ENCODE measurements around the gene IRX6. TPM values are rescaled to one million over a fixed set of nuclear protein-coding genes. Genes with fewer than 3 reads are reported as not detected.

The IRX6 gene
- total and polyA plus RNA-seq, 4 experiments from 2014 or later, result not detected

GRCh38 chr16:55367866-55368603, 44.0 kb downstream of the IRX6 start:
- no peaks in the 10 kb centered on the region for H3K36me3 ChIP-seq (ENCODE audit: insufficient read depth, low read length)
- ChIA-PET CTCF (ENCODE audit: partially characterized antibody) (no interaction called here), POLR2A (ENCODE audit: partially characterized antibody) (no interaction called here)
- H3K4me3 Mint-ChIP-seq, result no peak overlapping the region
- intact Hi-C loops (cut with micrococcal nuclease), result no loop called here
- no peak overlapping the region for H3K27ac ChIP-seq (ENCODE audit: low read depth, low read length)
- no peak overlapping the region for H3K27ac Mint-ChIP-seq
- DNase-seq, result no peak
- H3K4me3 ChIP-seq (ENCODE audit: low read length in 2 of 2), result no peak overlapping the region
- peaks cover 23 to 25% of the 10 kb centered on the region in 2 donors for H3K27me3 Mint-ChIP-seq
- no peaks in the 10 kb centered on the region for H3K9me3 ChIP-seq (ENCODE audit: control insufficient read depth in 1 of 2, low read length in 2 of 2)
- peaks cover 5% of the 10 kb centered on the region for H3K27me3 ChIP-seq (ENCODE audit: insufficient read depth, low read length)
- H3K9me3 Mint-ChIP-seq, result no peaks in the 10 kb centered on the region
- H3K36me3 Mint-ChIP-seq, result no peaks in the 10 kb centered on the region
- H3K4me1 ChIP-seq (ENCODE audit: insufficient read depth, low read length), result no peaks in the 10 kb centered on the region
- H3K4me1 Mint-ChIP-seq, result peaks cover 0 to 3% (median under 1%) of the 10 kb centered on the region in 4 donors

- POLR2A ChIA-PET (ENCODE audit: partially characterized antibody), result no interaction called here
Measured at GRCh38 chr16:55369151-55369550, 45.1 kb downstream of the IRX6 start.

GRCh38 chr16:55370762-55371482, 46.9 kb downstream of the IRX6 start:
- peaks cover 0 to 3% (median under 1%) of the 10 kb centered on the region in 4 donors for H3K4me1 Mint-ChIP-seq
- CTCF ChIA-PET (ENCODE audit: partially characterized antibody), result no interaction called here
- H3K36me3 Mint-ChIP-seq, result no peaks in the 10 kb centered on the region
- Histone ChIP-seq H3K4me1 (ENCODE audit: insufficient read depth, low read length) (no peaks in the 10 kb centered on the region), H3K27me3 (ENCODE audit: insufficient read depth, low read length) (peaks cover 5% of the 10 kb centered on the region), H3K9me3 (ENCODE audit: control insufficient read depth in 1 of 2, low read length in 2 of 2) (no peaks in the 10 kb centered on the region), H3K36me3 (ENCODE audit: insufficient read depth, low read length) (no peaks in the 10 kb centered on the region), H3K4me3 (ENCODE audit: low read length in 2 of 2) (no peak overlapping the region), H3K27ac (ENCODE audit: low read depth, low read length) (no peak overlapping the region)
- no peak overlapping the region for H3K27ac Mint-ChIP-seq
- intact Hi-C loops (cut with micrococcal nuclease), result no loop called here
- POLR2A ChIA-PET (ENCODE audit: partially characterized antibody), result no interaction called here
- H3K4me3 Mint-ChIP-seq, result no peak overlapping the region
- peak in 1 of 5 donors; percentile 0 for DNase-seq
- no peaks in the 10 kb centered on the region for H3K9me3 Mint-ChIP-seq
- peaks cover 25% of the 10 kb centered on the region in 2 donors for H3K27me3 Mint-ChIP-seq

More at GRCh38 chr16:55369151-55369550, 45.1 kb downstream of the IRX6 start:
- no peak overlapping the region for H3K4me3 ChIP-seq (ENCODE audit: low read length in 2 of 2)
- peaks cover 0 to 3% (median under 1%) of the 10 kb centered on the region in 4 donors for H3K4me1 Mint-ChIP-seq
- H3K27ac ChIP-seq (ENCODE audit: low read depth, low read length), result no peak overlapping the region
- CTCF ChIA-PET (ENCODE audit: partially characterized antibody), result no interaction called here
- H3K36me3 ChIP-seq (ENCODE audit: insufficient read depth, low read length), result no peaks in the 10 kb centered on the region
- H3K4me1 ChIP-seq (ENCODE audit: insufficient read depth, low read length), result no peaks in the 10 kb centered on the region
- H3K27me3 ChIP-seq (ENCODE audit: insufficient read depth, low read length), result peaks cover 5% of the 10 kb centered on the region
- DNase-seq, result no peak
- no peak overlapping the region for H3K4me3 Mint-ChIP-seq
- no peaks in the 10 kb centered on the region for H3K9me3 ChIP-seq (ENCODE audit: control insufficient read depth in 1 of 2, low read length in 2 of 2)
- H3K27me3 Mint-ChIP-seq, result peaks cover 25% of the 10 kb centered on the region in 2 donors
- H3K9me3 Mint-ChIP-seq, result no peaks in the 10 kb centered on the region
- H3K36me3 Mint-ChIP-seq, result no peaks in the 10 kb centered on the region
- intact Hi-C loops (cut with micrococcal nuclease), result no loop called here
- H3K27ac Mint-ChIP-seq, result no peak overlapping the region

- no peak overlapping the region for H3K27ac Mint-ChIP-seq
- POLR2A ChIA-PET (ENCODE audit: partially characterized antibody), result no interaction called here
- no peaks in the 10 kb centered on the region for H3K4me1 ChIP-seq (ENCODE audit: insufficient read depth, low read length)
- H3K4me1 Mint-ChIP-seq, result peaks cover 0 to 3% (median under 1%) of the 10 kb centered on the region in 4 donors
- intact Hi-C loops (cut with micrococcal nuclease), result no loop called here
- no peaks in the 10 kb centered on the region for H3K9me3 ChIP-seq (ENCODE audit: control insufficient read depth in 1 of 2, low read length in 2 of 2)
- H3K36me3 ChIP-seq (ENCODE audit: insufficient read depth, low read length), result no peaks in the 10 kb centered on the region
- peaks cover 5% of the 10 kb centered on the region for H3K27me3 ChIP-seq (ENCODE audit: insufficient read depth, low read length)
- no peaks in the 10 kb centered on the region for H3K36me3 Mint-ChIP-seq
- H3K4me3 Mint-ChIP-seq, result no peak overlapping the region
- peaks cover 24 to 25% of the 10 kb centered on the region in 2 donors for H3K27me3 Mint-ChIP-seq
- H3K27ac ChIP-seq (ENCODE audit: low read depth, low read length), result no peak overlapping the region
- no peak overlapping the region for H3K4me3 ChIP-seq (ENCODE audit: low read length in 2 of 2)
- H3K9me3 Mint-ChIP-seq, result no peaks in the 10 kb centered on the region
- no peak for DNase-seq
- CTCF ChIA-PET (ENCODE audit: partially characterized antibody), result interaction anchor here (1.3 kb wide), 1 partner anchor 1823 kb away, joined by 4 read pairs; no protein-coding TSS in a partner anchor
Measured at GRCh38 chr16:55372792-55373488, 48.9 kb downstream of the IRX6 start.

- no peaks in the 10 kb centered on the region for H3K36me3 ChIP-seq (ENCODE audit: insufficient read depth, low read length)
- CTCF ChIA-PET (ENCODE audit: partially characterized antibody), result no interaction called here
- no peaks in the 10 kb centered on the region for H3K4me1 ChIP-seq (ENCODE audit: insufficient read depth, low read length)
- POLR2A ChIA-PET (ENCODE audit: partially characterized antibody), result no interaction called here
- Mint-ChIP-seq H3K9me3 (no peaks in the 10 kb centered on the region), H3K27ac (no peak overlapping the region), H3K4me3 (no peak overlapping the region), H3K27me3 (peaks cover 23 to 24% of the 10 kb centered on the region in 2 donors), H3K36me3 (no peaks in the 10 kb centered on the region), H3K4me1 (peaks cover 0 to 3% (median under 1%) of the 10 kb centered on the region in 4 donors)
- no peak overlapping the region for H3K27ac ChIP-seq (ENCODE audit: low read depth, low read length)
- intact Hi-C loops (cut with micrococcal nuclease), result no loop called here
- no peaks in the 10 kb centered on the region for H3K9me3 ChIP-seq (ENCODE audit: control insufficient read depth in 1 of 2, low read length in 2 of 2)
- DNase-seq, result no peak
- H3K4me3 ChIP-seq (ENCODE audit: low read length in 2 of 2), result no peak overlapping the region
- peaks cover 5% of the 10 kb centered on the region for H3K27me3 ChIP-seq (ENCODE audit: insufficient read depth, low read length)
Measured at GRCh38 chr16:55373489-55373832, 49.5 kb downstream of the IRX6 start.

GRCh38 chr16:55376045-55376444, 52.0 kb downstream of the IRX6 start:
- Histone ChIP-seq H3K27me3 (ENCODE audit: insufficient read depth, low read length) (no peaks in the 10 kb centered on the region), H3K4me3 (ENCODE audit: low read length in 2 of 2) (no peak overlapping the region), H3K9me3 (ENCODE audit: control insufficient read depth in 1 of 2, low read length in 2 of 2) (no peaks in the 10 kb centered on the region), H3K4me1 (ENCODE audit: insufficient read depth, low read length) (no peaks in the 10 kb centered on the region), H3K27ac (ENCODE audit: low read depth, low read length) (no peak overlapping the region), H3K36me3 (ENCODE audit: insufficient read depth, low read length) (no peaks in the 10 kb centered on the region)
- intact Hi-C loops (cut with micrococcal nuclease), result no loop called here
- peaks cover 0 to 1% (median 0%) of the 10 kb centered on the region in 8 donors for H3K9me3 Mint-ChIP-seq
- POLR2A ChIA-PET (ENCODE audit: partially characterized antibody), result no interaction called here
- DNase-seq, result no peak
- no peak overlapping the region for H3K4me3 Mint-ChIP-seq
- CTCF ChIA-PET (ENCODE audit: partially characterized antibody), result interaction anchor here (0.7 kb wide), 1 partner anchor 15 kb away, joined by 3 read pairs; no protein-coding TSS in a partner anchor
- H3K4me1 Mint-ChIP-seq, result no peaks in the 10 kb centered on the region
- H3K36me3 Mint-ChIP-seq, result no peaks in the 10 kb centered on the region
- H3K27ac Mint-ChIP-seq, result no peak overlapping the region
- H3K27me3 Mint-ChIP-seq, result peaks cover 11 to 14% of the 10 kb centered on the region in 2 donors

GRCh38 chr16:55376567-55377167, 52.7 kb downstream of the IRX6 start:
- Mint-ChIP-seq H3K27ac (no peak overlapping the region), H3K36me3 (no peaks in the 10 kb centered on the region), H3K4me1 (no peaks in the 10 kb centered on the region), H3K27me3 (peaks cover 8 to 11% of the 10 kb centered on the region in 2 donors), H3K9me3 (peaks cover 0 to 1% (median 0%) of the 10 kb centered on the region in 8 donors), H3K4me3 (no peak overlapping the region)
- Histone ChIP-seq H3K9me3 (ENCODE audit: control insufficient read depth in 1 of 2, low read length in 2 of 2) (no peaks in the 10 kb centered on the region), H3K27me3 (ENCODE audit: insufficient read depth, low read length) (no peaks in the 10 kb centered on the region), H3K4me1 (ENCODE audit: insufficient read depth, low read length) (no peaks in the 10 kb centered on the region), H3K27ac (ENCODE audit: low read depth, low read length) (no peak overlapping the region), H3K4me3 (ENCODE audit: low read length in 2 of 2) (no peak overlapping the region), H3K36me3 (ENCODE audit: insufficient read depth, low read length) (no peaks in the 10 kb centered on the region)
- POLR2A ChIA-PET (ENCODE audit: partially characterized antibody), result no interaction called here
- CTCF ChIA-PET (ENCODE audit: partially characterized antibody), result interaction anchor here (0.7 kb wide), 1 partner anchor 15 kb away, joined by 3 read pairs; no protein-coding TSS in a partner anchor
- no peak for DNase-seq
- intact Hi-C loops (cut with micrococcal nuclease), result no loop called here
